ENCODE results near the gene GDI1. TPM values are rescaled to one million over a fixed set of nuclear protein-coding genes. Genes with fewer than 3 reads are reported as not detected.
A peak's percentile ranks its signal among the peaks of the same experiment; 100 is the strongest.

Gene GDI1
- total and polyA plus RNA-seq, 9 of the 15 experiments (the other 6 are each of a cell fraction or from before 2014, with no cell fraction given): 0.97 to 82.6 (median 37.5) TPM

DNA sequence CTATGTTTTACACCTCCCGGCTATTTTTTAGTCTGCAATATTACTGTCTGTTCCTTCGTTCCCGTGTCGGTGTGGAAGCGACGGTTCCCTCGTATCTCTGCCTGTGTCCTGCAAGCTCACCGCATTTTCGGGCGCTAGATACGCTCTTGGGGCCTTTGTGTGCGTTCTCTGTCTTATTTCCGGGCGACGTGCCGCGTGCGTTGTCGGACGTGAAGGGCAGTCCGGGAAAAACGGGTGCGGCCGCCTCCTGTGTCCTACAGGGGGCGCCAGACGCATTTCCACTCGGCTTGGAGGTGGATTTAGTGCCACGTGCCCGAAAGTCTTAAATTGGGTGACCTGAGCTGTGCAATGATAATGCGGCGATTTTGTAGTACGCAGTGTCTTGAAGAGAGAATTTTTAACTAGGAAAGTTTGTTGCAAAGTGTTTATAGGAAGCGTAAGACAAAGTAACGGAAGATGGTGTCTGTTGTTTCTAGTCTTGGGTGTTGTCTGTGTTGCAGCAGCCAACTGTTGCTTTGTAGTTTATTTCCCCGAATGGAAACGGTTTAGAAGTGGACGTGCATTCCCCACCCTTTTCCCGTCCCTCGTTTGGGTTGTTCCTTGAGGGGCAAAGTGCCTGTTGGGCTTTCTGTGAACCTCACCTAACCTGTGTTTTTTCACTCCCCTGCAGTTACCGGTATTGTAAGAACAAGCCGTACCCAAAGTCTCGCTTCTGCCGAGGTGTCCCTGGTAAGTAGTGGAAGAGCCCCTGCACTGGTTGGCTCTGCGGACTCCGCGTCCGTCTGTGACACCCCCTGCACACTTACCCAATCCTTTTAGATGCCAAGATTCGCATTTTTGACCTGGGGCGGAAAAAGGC, 38.1 kb upstream of the GDI1 start (continued):
- TF ChIP-seq NCOA2 (IDR thresholded peaks at IDR 0.05; ENCODE audit: partially characterized antibody in 2 of 2) (no peak), SUPT5H (IDR thresholded peaks at IDR 0.05) (no peak), MCM3 (IDR thresholded peaks at IDR 0.05) (no peak), CC2D1A (IDR thresholded peaks at IDR 0.05) (no peak), FOSL1 (tag; conservative IDR thresholded peaks at IDR 0.05) (peak; percentile 18), SMARCE1 (IDR thresholded peaks at IDR 0.05) (no peak; the same call in 1 of the 2 replicates), HDAC6 (IDR thresholded peaks at IDR 0.05; ENCODE audit: low read depth, low read length) (no peak), ZC3H8 (IDR thresholded peaks at IDR 0.05) (no peak), MNT (conservative IDR thresholded peaks at IDR 0.05) (peak; percentile 90 to 96), POLR2H (tag; IDR thresholded peaks at IDR 0.05; ENCODE audit: low read depth) (no peak), MTA3 (IDR thresholded peaks at IDR 0.05; ENCODE audit: borderline replicate concordance) (no peak), ETV1 (tag; conservative IDR thresholded peaks at IDR 0.05; ENCODE audit: low read depth) (peak; percentile 78), POLR2A (conservative IDR thresholded peaks at IDR 0.05) (no peak), LARP7 (IDR thresholded peaks at IDR 0.05) (no peak), PRPF4 (IDR thresholded peaks at IDR 0.05; ENCODE audit: insufficient read depth, low read depth, low read length, poor library complexity, severe bottlenecking) (peak; percentile 80)
- TF ChIP-seq, protein P1, sequence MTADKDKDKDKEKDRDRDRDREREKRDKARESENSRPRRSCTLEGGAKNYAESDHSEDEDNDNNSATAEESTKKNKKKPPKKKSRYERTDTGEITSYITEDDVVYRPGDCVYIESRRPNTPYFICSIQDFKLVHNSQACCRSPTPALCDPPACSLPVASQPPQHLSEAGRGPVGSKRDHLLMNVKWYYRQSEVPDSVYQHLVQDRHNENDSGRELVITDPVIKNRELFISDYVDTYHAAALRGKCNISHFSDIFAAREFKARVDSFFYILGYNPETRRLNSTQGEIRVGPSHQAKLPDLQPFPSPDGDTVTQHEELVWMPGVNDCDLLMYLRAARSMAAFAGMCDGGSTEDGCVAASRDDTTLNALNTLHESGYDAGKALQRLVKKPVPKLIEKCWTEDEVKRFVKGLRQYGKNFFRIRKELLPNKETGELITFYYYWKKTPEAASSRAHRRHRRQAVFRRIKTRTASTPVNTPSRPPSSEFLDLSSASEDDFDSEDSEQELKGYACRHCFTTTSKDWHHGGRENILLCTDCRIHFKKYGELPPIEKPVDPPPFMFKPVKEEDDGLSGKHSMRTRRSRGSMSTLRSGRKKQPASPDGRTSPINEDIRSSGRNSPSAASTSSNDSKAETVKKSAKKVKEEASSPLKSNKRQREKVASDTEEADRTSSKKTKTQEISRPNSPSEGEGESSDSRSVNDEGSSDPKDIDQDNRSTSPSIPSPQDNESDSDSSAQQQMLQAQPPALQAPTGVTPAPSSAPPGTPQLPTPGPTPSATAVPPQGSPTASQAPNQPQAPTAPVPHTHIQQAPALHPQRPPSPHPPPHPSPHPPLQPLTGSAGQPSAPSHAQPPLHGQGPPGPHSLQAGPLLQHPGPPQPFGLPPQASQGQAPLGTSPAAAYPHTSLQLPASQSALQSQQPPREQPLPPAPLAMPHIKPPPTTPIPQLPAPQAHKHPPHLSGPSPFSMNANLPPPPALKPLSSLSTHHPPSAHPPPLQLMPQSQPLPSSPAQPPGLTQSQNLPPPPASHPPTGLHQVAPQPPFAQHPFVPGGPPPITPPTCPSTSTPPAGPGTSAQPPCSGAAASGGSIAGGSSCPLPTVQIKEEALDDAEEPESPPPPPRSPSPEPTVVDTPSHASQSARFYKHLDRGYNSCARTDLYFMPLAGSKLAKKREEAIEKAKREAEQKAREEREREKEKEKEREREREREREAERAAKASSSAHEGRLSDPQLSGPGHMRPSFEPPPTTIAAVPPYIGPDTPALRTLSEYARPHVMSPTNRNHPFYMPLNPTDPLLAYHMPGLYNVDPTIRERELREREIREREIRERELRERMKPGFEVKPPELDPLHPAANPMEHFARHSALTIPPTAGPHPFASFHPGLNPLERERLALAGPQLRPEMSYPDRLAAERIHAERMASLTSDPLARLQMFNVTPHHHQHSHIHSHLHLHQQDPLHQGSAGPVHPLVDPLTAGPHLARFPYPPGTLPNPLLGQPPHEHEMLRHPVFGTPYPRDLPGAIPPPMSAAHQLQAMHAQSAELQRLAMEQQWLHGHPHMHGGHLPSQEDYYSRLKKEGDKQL (CRISPR knock-in tag; IDR thresholded peaks at IDR 0.05; ENCODE audit: borderline replicate concordance): no peak
- TF ChIP-seq, protein P2, sequence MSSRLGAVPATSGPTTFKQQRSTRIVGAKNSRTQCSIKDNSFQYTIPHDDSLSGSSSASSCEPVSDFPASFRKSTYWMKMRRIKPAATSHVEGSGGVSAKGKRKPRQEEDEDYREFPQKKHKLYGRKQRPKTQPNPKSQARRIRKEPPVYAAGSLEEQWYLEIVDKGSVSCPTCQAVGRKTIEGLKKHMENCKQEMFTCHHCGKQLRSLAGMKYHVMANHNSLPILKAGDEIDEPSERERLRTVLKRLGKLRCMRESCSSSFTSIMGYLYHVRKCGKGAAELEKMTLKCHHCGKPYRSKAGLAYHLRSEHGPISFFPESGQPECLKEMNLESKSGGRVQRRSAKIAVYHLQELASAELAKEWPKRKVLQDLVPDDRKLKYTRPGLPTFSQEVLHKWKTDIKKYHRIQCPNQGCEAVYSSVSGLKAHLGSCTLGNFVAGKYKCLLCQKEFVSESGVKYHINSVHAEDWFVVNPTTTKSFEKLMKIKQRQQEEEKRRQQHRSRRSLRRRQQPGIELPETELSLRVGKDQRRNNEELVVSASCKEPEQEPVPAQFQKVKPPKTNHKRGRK (tag; IDR thresholded peaks at IDR 0.05): no peak
